NCI-H526 (cell line): ENCODE results near the gene MRPL54.

ENCODE experiments used
- DNase-seq, 2 experiments: peaks; one replicate each; lab custom pipeline; 2025; lab: John Stamatoyannopoulos, UW

Gene MRPL54

DNA sequence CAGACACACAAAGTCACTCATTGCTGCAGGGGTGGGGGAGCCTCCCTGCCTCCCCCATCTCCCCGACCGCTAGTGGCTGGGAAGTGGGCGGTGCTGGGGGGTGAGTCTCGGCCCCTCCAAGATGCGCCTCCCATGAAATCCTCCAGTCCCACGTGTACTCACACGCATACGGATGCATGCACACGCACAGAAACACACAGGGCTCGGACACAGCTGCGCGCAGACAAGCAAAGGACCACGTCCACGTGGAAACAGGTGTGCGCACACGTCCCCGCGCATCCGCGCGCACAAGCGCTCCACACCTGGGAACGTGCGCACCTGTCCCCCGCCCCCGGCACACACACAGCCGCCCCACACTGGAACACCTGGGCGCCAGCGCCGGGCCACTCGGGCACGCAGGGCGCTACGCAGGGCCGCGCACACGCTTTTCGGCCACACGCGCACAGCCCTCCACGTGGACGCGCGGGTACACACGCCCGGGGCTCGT, 23.0 kb downstream of the MRPL54 start:
- DNase-seq = peak in 1 of 2 experiments; percentile 36

DNA sequence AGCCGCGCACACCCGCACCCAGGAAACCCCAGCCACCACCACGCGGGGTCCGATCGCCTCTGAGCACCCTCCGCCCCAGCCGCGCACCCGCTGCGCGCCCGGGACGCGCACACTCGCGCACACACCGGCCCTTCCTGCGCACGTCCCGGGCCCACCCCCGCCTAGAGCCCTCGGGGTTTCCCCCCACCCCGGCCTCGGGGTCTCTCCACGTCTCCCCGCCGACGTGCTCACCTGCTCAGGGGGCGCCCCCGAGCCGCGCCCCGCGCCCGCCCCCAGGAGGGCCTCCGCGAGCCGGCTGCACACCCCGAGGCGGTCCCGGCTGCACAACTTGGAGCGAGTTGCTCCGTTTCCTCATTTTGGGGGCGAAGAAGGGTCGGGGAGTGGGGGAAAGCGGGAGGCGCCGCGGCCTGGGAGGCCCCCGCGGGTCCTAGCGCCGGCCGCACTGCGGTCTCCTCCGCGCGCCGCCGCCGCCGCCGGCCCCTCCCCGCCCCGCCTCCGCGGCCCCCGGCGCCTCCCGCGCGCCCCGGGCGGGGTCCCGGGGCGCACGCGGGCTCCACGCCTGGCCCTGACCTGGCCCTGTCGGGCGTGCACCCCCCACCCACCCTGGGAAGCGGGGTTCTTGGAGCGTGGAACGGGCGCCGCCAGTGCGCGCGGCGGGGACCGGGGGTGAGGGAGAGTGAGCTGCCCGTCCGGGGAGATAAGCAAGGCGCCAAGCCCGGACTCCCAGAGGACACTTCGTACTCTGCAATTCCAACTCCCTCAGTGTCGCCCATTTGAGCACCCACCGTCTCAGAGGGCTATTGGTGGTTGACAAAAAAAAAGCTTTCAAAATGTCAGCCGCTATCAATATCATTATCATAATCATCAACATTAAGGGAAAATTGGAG, 23.7 kb downstream of the MRPL54 start, which contains the start of gene MATK:
Gene MATK, minus strand, starts transcription at position 444 of the 887 bp plus-strand sequence. CDS start 1,246 bp downstream, outside the sequence.
- peak in 1 of 2 experiments; percentile 15 for DNase-seq

DNA sequence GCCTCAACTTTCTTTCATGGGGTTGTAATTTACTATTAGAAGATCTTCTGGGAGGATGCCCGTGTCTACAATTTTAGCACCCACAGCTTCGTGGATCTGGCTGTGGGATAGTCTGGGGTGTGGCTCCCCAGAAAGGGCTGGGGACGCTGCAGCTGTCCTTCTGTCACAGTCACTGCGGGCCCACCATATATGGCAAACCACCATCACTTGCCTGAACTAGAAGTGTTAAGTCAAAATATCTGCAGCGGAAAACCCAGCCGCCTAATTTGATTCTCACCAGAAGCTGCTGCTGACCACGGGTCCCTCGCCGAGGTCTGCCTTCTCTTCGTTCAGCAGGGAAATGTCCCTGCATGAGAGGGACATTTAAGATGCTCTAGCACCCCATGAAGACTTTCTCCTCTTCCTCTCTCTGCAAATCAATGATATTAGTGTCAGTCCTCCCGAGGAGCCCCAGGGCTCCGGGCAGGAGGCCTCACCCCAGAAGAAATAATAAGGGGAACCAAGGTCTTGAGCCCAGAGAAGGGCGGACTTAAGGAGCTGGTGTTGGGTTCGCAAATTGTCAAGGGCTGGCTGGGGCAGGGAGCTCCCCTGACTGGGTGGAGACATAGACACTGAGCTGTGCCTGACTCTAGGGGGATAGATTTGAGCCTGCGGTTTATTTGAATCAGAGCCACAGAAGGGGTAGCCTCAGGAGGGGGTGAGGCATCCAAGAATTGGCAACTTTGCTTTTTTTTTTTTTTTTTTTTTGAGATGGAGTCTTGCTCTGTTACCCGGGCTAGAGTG, 26.7 kb downstream of the MRPL54 start:
- DNase-seq = no peak

- DNase-seq = no peak
These were observed 27.8 kb downstream of the MRPL54 start for GRCh38 chr19:3790209-3790734.

GRCh38 chr19:3790941-3791340, 28.5 kb downstream of the MRPL54 start:
- DNase-seq = no peak

GRCh38 chr19:3792114-3792513, 29.6 kb downstream of the MRPL54 start:
- DNase-seq = no peak

DNA sequence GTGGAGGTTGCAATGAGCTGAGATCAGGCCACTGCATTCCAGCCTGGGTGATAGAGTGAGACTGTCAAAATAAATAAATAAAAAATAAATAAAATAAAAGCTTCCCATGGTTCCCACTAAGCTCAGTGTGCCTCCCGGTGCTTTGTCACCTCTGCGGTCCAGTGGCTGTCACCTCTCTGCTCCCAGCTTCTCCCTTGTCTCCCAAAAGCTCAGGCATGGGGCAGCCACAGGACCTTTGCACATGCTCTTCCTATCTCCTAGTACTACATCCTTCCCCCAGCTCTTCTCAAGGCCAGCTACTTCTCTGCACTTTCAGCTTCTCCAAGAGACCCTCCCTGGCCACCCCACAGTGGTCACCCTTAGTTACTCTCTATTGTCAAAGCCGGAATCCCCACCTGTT, 31.3 kb downstream of the MRPL54 start:
- DNase-seq = no peak

GRCh38 chr19:3796358-3796757, 33.9 kb downstream of the MRPL54 start:
- no peak for DNase-seq

DNA sequence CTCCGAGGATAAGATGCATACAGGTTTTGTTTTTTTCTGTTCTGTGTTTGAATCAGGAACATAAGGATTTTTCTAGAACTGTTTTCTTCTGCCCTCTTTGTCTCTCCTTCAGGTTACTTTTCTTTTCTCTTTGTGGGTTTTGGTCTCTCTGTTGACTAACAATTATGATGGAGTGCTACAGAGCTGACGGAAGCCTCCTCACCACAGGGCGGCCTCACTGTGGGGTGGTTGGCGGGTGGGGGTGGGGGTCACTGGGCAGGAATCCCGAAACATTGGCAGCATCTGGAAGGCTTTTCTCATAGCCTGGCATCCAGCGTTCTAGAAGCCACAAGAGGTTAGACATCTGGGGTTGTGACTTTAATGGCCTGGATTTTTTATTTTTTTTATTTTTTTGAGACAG, 35.7 kb downstream of the MRPL54 start:
- DNase-seq = no peak

DNA sequence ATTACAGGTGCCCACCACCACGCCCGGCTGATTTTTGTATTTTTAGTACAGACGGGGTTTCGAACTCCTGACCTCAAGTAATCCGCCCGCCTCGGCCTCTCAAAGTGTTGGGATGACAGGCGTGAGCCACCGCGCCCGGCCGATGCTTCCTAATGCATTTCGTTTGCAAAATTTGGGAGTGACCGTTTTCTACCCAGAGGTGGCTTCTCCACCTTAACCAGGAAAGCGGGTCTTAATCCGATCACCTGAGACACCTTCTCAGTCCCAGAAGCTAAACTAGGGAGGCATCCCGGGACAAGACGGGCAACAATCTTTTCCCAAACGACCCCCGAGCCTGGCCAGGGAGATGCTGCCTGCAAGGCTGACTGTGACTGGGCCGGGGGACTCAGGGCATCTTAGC, 38.5 kb downstream of the MRPL54 start:
- DNase-seq = no peak

GRCh38 chr19:3801412-3802096, 39.1 kb downstream of the MRPL54 start:
- peak in 1 of 2 experiments; percentile 37 for DNase-seq

DNA sequence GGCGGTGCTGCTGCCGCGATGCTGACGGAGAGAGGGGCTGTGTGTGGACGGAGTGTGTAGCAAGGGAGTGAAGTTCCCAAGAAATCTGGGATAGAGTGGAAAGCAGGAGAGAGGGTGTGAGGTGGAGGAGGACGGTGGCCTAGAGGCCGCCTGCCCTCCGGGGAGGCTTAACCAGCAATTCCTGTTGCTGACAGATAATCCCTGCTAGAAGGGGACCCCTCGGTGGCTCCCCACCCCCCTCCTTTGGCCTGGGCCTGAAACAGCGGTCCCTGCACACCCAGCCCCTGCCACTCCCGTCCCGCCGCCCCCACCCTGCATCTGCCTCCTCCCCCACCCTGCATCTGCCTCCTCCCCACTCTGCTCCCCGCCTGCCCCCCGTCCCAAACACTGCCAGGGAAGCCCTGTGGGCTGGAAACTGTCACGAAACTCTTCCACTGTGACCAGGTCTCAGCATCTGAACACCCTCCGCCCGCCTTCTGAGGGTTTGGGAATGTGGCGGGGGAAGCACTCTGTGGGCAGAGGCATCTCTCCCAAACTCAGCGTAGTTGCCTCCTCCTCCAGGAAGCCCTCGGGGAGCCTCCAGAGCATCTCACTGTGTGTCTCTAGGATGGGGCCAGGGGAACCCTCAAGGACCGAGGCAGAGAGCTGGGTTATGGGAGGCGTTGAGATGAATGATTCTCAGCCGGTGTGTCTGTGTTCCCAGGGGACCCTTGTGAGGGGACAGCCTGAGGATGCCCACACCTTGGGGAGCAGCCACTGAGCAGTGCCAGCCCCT, 40.8 kb downstream of the MRPL54 start:
- DNase-seq = no peak

GRCh38 chr19:3803986-3804385, 41.5 kb downstream of the MRPL54 start:
- no peak for DNase-seq

DNA sequence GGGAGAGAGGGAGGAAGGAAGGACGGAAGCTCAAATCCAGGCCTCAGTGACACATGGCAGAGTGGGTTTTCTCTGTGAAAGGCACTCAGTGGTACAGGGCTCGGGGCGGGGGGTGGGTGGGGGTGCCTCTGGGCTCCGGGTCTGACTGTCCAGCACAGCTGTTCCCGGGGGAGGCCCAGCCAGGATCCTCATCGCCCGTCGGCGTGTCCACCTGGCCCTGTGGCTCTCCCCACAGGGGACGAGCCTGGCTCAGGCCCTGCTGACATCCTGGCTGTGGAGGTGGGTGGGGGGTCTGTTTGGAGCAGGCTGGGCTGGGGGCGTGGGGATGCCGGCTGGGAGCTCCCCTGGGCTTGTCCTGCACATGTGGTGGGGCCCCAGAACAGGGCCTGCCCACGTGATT, 41.9 kb downstream of the MRPL54 start:
- DNase-seq = no peak

- DNase-seq = no peak
These were observed 43.4 kb downstream of the MRPL54 start for GRCh38 chr19:3805859-3806258.

DNA sequence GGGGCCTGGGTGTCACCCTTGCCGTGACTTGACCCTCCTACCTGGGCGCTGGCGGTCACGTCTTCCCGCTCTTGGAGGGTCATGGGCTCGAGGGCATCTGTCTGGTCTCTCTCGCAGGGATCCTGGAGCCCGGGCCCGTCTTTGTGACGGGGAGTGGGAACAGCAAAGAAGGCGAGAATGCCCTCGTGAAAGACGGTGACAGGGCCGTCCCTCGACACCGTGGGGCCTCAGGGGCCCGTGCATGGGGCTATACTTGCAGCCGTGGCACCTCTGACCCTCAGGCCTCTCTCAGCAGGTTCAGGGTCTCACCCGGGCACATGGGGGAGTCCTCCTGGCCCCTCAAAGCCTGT, 44.6 kb downstream of the MRPL54 start:
- DNase-seq = no peak

- DNase-seq = no peak
These were observed 45.3 kb downstream of the MRPL54 start for GRCh38 chr19:3807574-3808354.

- no peak for DNase-seq
These were observed 46.1 kb downstream of the MRPL54 start for GRCh38 chr19:3808420-3809143.

DNA sequence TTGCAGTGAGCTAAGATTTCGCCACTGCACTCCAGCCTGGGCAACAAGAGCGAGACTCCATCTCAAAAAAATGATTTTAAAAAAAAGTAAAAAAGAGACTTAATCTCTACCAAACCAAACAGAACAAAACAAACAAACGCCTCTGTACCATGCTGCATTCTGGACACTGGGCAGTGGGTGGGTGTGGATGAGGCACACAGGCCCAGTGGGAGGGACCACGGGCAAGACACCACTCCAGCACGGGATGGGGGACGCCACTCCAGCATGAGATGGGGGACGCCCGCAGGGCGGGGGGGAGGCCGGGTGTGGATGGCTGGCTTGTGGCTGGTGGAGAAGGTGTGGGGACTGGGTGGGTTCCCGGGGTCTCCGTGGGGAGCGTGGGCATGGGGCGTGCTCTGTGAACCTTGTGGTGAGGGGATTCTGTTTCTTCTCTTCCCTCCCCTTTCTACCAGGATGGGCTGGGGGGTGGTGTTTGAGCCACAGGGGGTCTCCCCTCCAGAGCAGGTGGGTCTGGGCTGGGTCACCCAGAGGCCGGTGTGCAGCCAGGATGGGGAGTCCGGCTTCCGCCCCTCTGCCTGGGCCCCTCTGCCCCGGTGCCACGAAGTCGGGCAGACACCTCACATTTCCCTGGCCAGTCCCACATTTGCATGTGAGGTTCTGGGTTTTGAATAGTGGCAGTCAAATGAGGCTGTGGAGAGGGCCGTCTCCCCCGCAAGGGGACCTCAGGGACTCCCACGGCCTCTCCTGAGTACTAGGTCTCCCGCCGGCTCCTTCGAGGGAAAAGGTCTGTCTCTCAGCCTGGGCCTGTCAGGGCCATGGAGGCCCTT, 47.6 kb downstream of the MRPL54 start:
- DNase-seq = peak; percentile 76 to 89
